NCI-H226 (cell line): ENCODE measurements around the gene SRPK2.

ENCODE experiments used
- DNase-seq: peaks from one replicate; pipeline ENCODE4 v3.0.0-alpha.2; 2015

The SRPK2 gene

GRCh38 chr7:105178177-105178576 lies 210.5 kb downstream of the SRPK2 start:
- DNase-seq = no peak

- no peak for DNase-seq
Measured at GRCh38 chr7:105177026-105177425, 211.7 kb downstream of the SRPK2 start.

- no peak for DNase-seq
Measured at GRCh38 chr7:105173586-105173985, 215.1 kb downstream of the SRPK2 start.

GRCh38 chr7:105164751-105165150 lies 224.0 kb downstream of the SRPK2 start:
- DNase-seq = no peak

GRCh38 chr7:105163718-105164117 lies 225.0 kb downstream of the SRPK2 start:
- no peak for DNase-seq

GRCh38 chr7:105161366-105161765 lies 227.4 kb downstream of the SRPK2 start:
- DNase-seq = no peak

GRCh38 chr7:105157278-105157677 lies 231.4 kb downstream of the SRPK2 start:
- DNase-seq = no peak

GRCh38 chr7:105156731-105157130 lies 232.0 kb downstream of the SRPK2 start:
- no peak for DNase-seq

GRCh38 chr7:105154084-105154483 lies 234.6 kb downstream of the SRPK2 start:
- no peak for DNase-seq

GRCh38 chr7:105153531-105153930 lies 235.2 kb downstream of the SRPK2 start:
- DNase-seq = no peak

GRCh38 chr7:105151152-105151551 lies 237.6 kb downstream of the SRPK2 start:
- no peak for DNase-seq

- peak; percentile 53 for DNase-seq
Measured at GRCh38 chr7:105149827-105150226, 238.9 kb downstream of the SRPK2 start.

GRCh38 chr7:105141068-105141467 lies 247.7 kb downstream of the SRPK2 start:
- no peak for DNase-seq

- DNase-seq = no peak
Measured at GRCh38 chr7:105139381-105139780, 249.3 kb downstream of the SRPK2 start.

GRCh38 chr7:105137898-105138297 lies 250.8 kb downstream of the SRPK2 start:
- DNase-seq = no peak

GRCh38 chr7:105136221-105136620 lies 252.5 kb downstream of the SRPK2 start:
- DNase-seq = no peak

GRCh38 chr7:105133986-105134655 lies 254.6 kb downstream of the SRPK2 start:
- DNase-seq = no peak

- DNase-seq = no peak
Measured at GRCh38 chr7:105133358-105133757, 255.4 kb downstream of the SRPK2 start.

- no peak for DNase-seq
Measured at GRCh38 chr7:105132835-105133234, 255.9 kb downstream of the SRPK2 start.

- no peak for DNase-seq
Measured at GRCh38 chr7:105132335-105132734, 256.4 kb downstream of the SRPK2 start.

GRCh38 chr7:105131890-105132289 lies 256.8 kb downstream of the SRPK2 start:
- DNase-seq = no peak

GRCh38 chr7:105131033-105131656 lies 257.6 kb downstream of the SRPK2 start:
- DNase-seq = no peak

GRCh38 chr7:105130580-105130979 lies 258.1 kb downstream of the SRPK2 start:
- no peak for DNase-seq

GRCh38 chr7:105130048-105130447 lies 258.7 kb downstream of the SRPK2 start:
- no peak for DNase-seq

GRCh38 chr7:105127179-105127578 lies 261.5 kb downstream of the SRPK2 start:
- no peak for DNase-seq
